GM23338 (cell line): ENCODE data around the gene AXIN2. TPM values are rescaled to one million over a fixed set of nuclear protein-coding genes. Genes with fewer than 3 reads are reported as not detected.

Experiments
- ATAC-seq: fragments of 200-7000 bp; cut with Tn5 transposase; 3 replicates; pipeline ENCODE4 v1.9.1; 2020
- DNase-seq: peaks from one replicate; pipeline ENCODE4 v3.0.0-alpha.2; 2015; ENCODE audit warnings: low spot score
- H2AFZ ChIP-seq: fragments of 200-600 bp; sonication (generic); 2 replicates; pipeline ENCODE4 v1.8.0; 2016; ENCODE audit warnings: antibody characterized with exemption, mild to moderate bottlenecking, moderate library complexity
- H3F3A ChIP-seq: fragments of 200-600 bp; sonication (generic); replicated peaks from 2 replicates; pipeline ENCODE4 v1.8.0; 2017; ENCODE audit warnings: antibody characterized with exemption, mixed run types, low read depth
- H3K27ac ChIP-seq: fragments of 200-600 bp; sonication (generic); 2 replicates; pipeline ENCODE4 v1.6.1; 2016; ENCODE audit warnings: low read depth
- H3K27me3 ChIP-seq: fragments of 200-600 bp; sonication (generic); 2 replicates; pipeline ENCODE4 v1.8.0; 2016; ENCODE audit warnings: mild to moderate bottlenecking, mixed run types, moderate library complexity; ENCODE audit not compliant: insufficient read depth
- H3K36me3 ChIP-seq: fragments of 200-600 bp; sonication (generic); 2 replicates; pipeline ENCODE4 v1.8.0; 2016; ENCODE audit warnings: mild to moderate bottlenecking; ENCODE audit not compliant: insufficient read depth
- H3K4me1 ChIP-seq: fragments of 200-600 bp; sonication (generic); 2 replicates; pipeline ENCODE4 v1.8.0; 2016; ENCODE audit warnings: mild to moderate bottlenecking, moderate library complexity; ENCODE audit not compliant: insufficient read depth
- H3K4me2 ChIP-seq: fragments of 200-600 bp; sonication (generic); 2 replicates; pipeline ENCODE4 v1.7.1; 2017; ENCODE audit warnings: mixed run types
- H3K4me3 ChIP-seq: fragments of 200-600 bp; sonication (generic); 2 replicates; pipeline ENCODE4 v1.6.1; 2016; ENCODE audit warnings: mixed run types
- H3K79me2 ChIP-seq: fragments of 200-600 bp; sonication (generic); replicated peaks from 2 replicates; pipeline ENCODE4 v1.8.0; 2017; ENCODE audit warnings: mild to moderate bottlenecking; ENCODE audit not compliant: insufficient read depth
- H3K9me2 ChIP-seq: fragments of 200-600 bp; sonication (generic); 2 replicates; pipeline ENCODE4 v1.8.0; 2017; ENCODE audit not compliant: insufficient read depth
- H4K20me1 ChIP-seq: fragments of 200-600 bp; sonication (generic); replicated peaks from 2 replicates; pipeline ENCODE4 v1.8.0; 2017; ENCODE audit warnings: mild to moderate bottlenecking; ENCODE audit not compliant: insufficient read depth
- H3K27ac Mint-ChIP-seq: 2 replicates; pipeline ENCODE4 v1.8.0; 2020; ENCODE audit warnings: inconsistent platforms, mild to moderate bottlenecking, moderate library complexity, mixed read lengths
- H3K27me3 Mint-ChIP-seq: 3 replicates; pipeline ENCODE4 v1.8.0; 2022; ENCODE audit warnings: low read depth, mild to moderate bottlenecking, moderate library complexity, mixed read lengths, inconsistent platforms; ENCODE audit not compliant: insufficient read depth, poor library complexity
- H3K36me3 Mint-ChIP-seq: 3 replicates; pipeline ENCODE4 v1.8.0; 2021; ENCODE audit warnings: low read depth, mild to moderate bottlenecking, inconsistent platforms, moderate library complexity, mixed read lengths
- H3K4me1 Mint-ChIP-seq: 3 replicates; pipeline ENCODE4 v1.8.0; 2020; ENCODE audit warnings: mild to moderate bottlenecking, inconsistent platforms, mixed read lengths
- H3K4me3 Mint-ChIP-seq: 3 replicates; pipeline ENCODE4 v1.8.0; 2021; ENCODE audit warnings: moderate library complexity, mild to moderate bottlenecking, inconsistent platforms, mixed read lengths
- H3K9me3 Mint-ChIP-seq: 3 replicates; pipeline ENCODE4 v1.8.0; 2020; ENCODE audit warnings: moderate library complexity, mild to moderate bottlenecking, inconsistent platforms, mixed read lengths
- CREB1 ChIP-seq: fragments of 250-450 bp; sonication (Bioruptor Pico); IDR thresholded peaks from 2 replicates; pipeline ENCODE4 v1.5.0; 2020; ENCODE audit warnings: low read depth, mild to moderate bottlenecking, moderate library complexity
- CTCF ChIP-seq, 2 experiments: fragments of 200-600 bp in 1 of 2; sonication (generic) in 1 of 2; conservative IDR thresholded peaks; 2 replicates each; pipeline versions ENCODE4 v1.5.1 to v1.6.1; 2016 to 2017; ENCODE audit warnings: antibody characterized with exemption in 2 of 2, low read depth in 2 of 2, mild to moderate bottlenecking in 2 of 2, moderate library complexity in 1 of 2
- ETS1 ChIP-seq: IDR thresholded peaks from 2 replicates; pipeline ENCODE4 v1.6.1; 2016; ENCODE audit warnings: antibody characterized with exemption
- EZH2 ChIP-seq: fragments of 200-600 bp; sonication (generic); IDR thresholded peaks from one replicate; pipeline ENCODE4 v1.8.0; 2017; ENCODE audit warnings: antibody characterized with exemption, mild to moderate bottlenecking, low read depth; ENCODE audit not compliant: unreplicated experiment
- EZH2phosphoT487 ChIP-seq: fragments of 200-600 bp; sonication (generic); IDR thresholded peaks from one replicate; pipeline ENCODE4 v1.8.1; 2018; ENCODE audit warnings: antibody characterized with exemption; ENCODE audit not compliant: unreplicated experiment
- JUNB ChIP-seq: IDR thresholded peaks from one replicate; pipeline ENCODE4 v1.6.1; 2016; ENCODE audit warnings: antibody characterized with exemption; ENCODE audit not compliant: unreplicated experiment
- NANOG ChIP-seq: IDR thresholded peaks from 2 replicates; pipeline ENCODE4 v1.6.1; 2016; ENCODE audit warnings: antibody characterized with exemption, borderline replicate concordance
- POLR2AphosphoS5 ChIP-seq: IDR thresholded peaks from 2 replicates; pipeline ENCODE4 v1.6.1; 2016; ENCODE audit warnings: antibody characterized with exemption, low read depth
- REST ChIP-seq: IDR thresholded peaks from one replicate; pipeline ENCODE4 v1.6.1; 2018; ENCODE audit warnings: antibody characterized with exemption; ENCODE audit not compliant: unreplicated experiment
- STAT1 ChIP-seq: IDR thresholded peaks from one replicate; pipeline ENCODE4 v1.6.1; 2016; ENCODE audit warnings: antibody characterized with exemption; ENCODE audit not compliant: unreplicated experiment
- ZNF114 ChIP-seq: fragments of 250-450 bp; sonication (Bioruptor Pico); IDR thresholded peaks from 2 replicates; pipeline ENCODE4 v1.5.0; 2020; ENCODE audit warnings: mild to moderate bottlenecking, moderate library complexity
- ZNF331 ChIP-seq: fragments of 250-450 bp; sonication (Bioruptor Pico); IDR thresholded peaks from 2 replicates; pipeline ENCODE4 v1.5.0; 2020; ENCODE audit warnings: low read depth, mild to moderate bottlenecking, moderate library complexity
- ZNF462 ChIP-seq: fragments of 250-450 bp; sonication (Bioruptor Pico); IDR thresholded peaks from 2 replicates; pipeline ENCODE4 v1.5.0; 2020; ENCODE audit warnings: mild to moderate bottlenecking, moderate library complexity
- polyA plus RNA-seq: library from polyadenylated mRNA; unstranded; fragments of >200 nt; fragmentation: Nextera tagmentation; extraction: Ambion mirVana; gene quantifications from 2 replicates; pipeline ENCODE4 v1.2.1, GENCODE V29; 2016
- total RNA-seq: library from RNA; depleted of rRNA; stranded (reverse); fragments of >200 nt; shearing (Covaris generic); gene quantifications from 2 replicates; pipeline ENCODE4 v1.2.3, GENCODE V29; 2014

Gene AXIN2
- total and polyA plus RNA-seq, 2 experiments from 2014 or later = 8.0 to 32.7 TPM

- H3K4me2 ChIP-seq = no peak overlapping the region
- H3K27ac ChIP-seq = no peak overlapping the region
- H3K4me3 ChIP-seq = no peak overlapping the region
- peaks cover 30% of the 10 kb centered on the region for H3K4me1 ChIP-seq
- Mint-ChIP-seq H3K9me3 (no peaks in the 10 kb centered on the region), H3K4me3 (no peak overlapping the region), H3K27ac (no peak overlapping the region), H3K4me1 (peaks cover 46% of the 10 kb centered on the region), H3K36me3 (peaks cover 99% of the 10 kb centered on the region), H3K27me3 (peaks cover 20% of the 10 kb centered on the region)
- H4K20me1 ChIP-seq = peaks cover 4% of the 10 kb centered on the region; the same call in 1 of the 2 replicates
- no peak for DNase-seq
- H3K9me2 ChIP-seq = no peaks in the 10 kb centered on the region
- H3K27me3 ChIP-seq = no peaks in the 10 kb centered on the region
- H3K79me2 ChIP-seq = peaks cover 18% of the 10 kb centered on the region
- no peak for ATAC-seq
- peaks cover 32% of the 10 kb centered on the region for H3K36me3 ChIP-seq
- no peak overlapping the region for H2AFZ ChIP-seq
- TF ChIP-seq EZH2phosphoT487 (no peak), NANOG (no peak), JUNB (no peak), ZNF462 (CRISPR knock-in tag) (no peak), REST (no peak), POLR2AphosphoS5 (no peak), ZNF331 (CRISPR knock-in tag) (no peak), ZNF114 (CRISPR knock-in tag) (no peak), CTCF (conservative IDR thresholded peaks at IDR 0.05; ENCODE audit: low read depth in 2 of 2) (no peak), CREB1 (CRISPR knock-in tag) (no peak), STAT1 (no peak), ETS1 (no peak), EZH2 (no peak)
- no peaks in the 10 kb centered on the region for H3F3A ChIP-seq
These were observed 24.7 kb downstream of the AXIN2 start for GRCh38 chr17:65536573-65537342.
